Retinal pigment epithelial cell (primary cell): ENCODE measurements around the gene DISP3.

Experiments
- DNase-seq: peaks from one replicate; pipeline ENCODE4 v3.0.0-alpha.2; 2010; ENCODE audit warnings: low read depth
- H3K4me3 ChIP-seq: 2 replicates; pipeline ENCODE4 v1.5.1; 2011; ENCODE audit warnings: mild to moderate bottlenecking, low read length, control low read depth, moderate library complexity
- TF ChIP-seq, protein P1 (sequence below): conservative IDR thresholded peaks from 2 replicates; pipeline ENCODE4 v1.5.1; 2011; ENCODE audit warnings: low read depth, low read length, control low read depth, inconsistent platforms

DISP3 gene, protein sequence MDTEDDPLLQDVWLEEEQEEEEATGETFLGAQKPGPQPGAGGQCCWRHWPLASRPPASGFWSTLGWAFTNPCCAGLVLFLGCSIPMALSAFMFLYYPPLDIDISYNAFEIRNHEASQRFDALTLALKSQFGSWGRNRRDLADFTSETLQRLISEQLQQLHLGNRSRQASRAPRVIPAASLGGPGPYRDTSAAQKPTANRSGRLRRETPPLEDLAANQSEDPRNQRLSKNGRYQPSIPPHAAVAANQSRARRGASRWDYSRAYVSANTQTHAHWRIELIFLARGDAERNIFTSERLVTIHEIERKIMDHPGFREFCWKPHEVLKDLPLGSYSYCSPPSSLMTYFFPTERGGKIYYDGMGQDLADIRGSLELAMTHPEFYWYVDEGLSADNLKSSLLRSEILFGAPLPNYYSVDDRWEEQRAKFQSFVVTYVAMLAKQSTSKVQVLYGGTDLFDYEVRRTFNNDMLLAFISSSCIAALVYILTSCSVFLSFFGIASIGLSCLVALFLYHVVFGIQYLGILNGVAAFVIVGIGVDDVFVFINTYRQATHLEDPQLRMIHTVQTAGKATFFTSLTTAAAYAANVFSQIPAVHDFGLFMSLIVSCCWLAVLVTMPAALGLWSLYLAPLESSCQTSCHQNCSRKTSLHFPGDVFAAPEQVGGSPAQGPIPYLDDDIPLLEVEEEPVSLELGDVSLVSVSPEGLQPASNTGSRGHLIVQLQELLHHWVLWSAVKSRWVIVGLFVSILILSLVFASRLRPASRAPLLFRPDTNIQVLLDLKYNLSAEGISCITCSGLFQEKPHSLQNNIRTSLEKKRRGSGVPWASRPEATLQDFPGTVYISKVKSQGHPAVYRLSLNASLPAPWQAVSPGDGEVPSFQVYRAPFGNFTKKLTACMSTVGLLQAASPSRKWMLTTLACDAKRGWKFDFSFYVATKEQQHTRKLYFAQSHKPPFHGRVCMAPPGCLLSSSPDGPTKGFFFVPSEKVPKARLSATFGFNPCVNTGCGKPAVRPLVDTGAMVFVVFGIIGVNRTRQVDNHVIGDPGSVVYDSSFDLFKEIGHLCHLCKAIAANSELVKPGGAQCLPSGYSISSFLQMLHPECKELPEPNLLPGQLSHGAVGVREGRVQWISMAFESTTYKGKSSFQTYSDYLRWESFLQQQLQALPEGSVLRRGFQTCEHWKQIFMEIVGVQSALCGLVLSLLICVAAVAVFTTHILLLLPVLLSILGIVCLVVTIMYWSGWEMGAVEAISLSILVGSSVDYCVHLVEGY (N-terminal part only)

DNA sequence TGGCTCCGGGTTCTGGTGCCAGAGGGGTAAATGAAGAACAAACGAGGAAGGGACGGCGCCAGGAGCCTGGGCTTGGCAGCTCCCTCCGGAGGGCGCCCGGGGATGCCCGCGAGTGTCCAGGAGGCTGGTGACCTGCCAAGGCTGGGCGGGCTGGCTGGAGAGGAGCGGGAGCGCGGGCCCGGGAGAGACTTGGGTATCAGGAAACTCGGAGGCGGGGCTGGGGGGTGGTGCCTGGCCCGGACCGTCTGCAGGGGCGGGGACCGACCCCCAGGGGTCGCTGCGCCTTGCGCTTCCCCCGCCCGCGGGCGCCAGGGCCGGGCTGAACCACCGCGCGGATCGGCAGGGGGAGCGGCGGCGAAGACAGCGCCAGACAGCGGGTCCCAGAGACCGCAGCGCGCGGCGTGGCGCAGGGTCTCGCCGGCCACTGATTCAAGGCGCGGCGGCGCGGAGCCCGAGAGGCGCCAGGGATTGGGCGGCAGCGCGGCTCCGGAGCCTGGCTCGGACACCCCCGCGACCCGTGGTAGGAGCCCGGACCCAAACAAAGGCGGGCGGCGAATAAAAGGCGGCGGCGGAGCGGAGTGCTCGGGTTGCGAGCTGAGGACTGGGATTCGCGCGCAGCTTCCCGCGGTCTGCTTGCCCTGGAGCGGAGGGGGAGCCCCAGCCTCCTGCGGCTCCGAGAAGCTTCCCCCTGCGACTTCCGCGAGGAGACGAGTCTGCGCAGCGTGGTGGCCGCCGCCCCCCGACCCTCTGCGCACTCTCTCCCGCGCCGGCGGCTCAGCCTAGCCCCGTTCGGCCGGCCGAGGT, at the start of gene DISP3:
Gene DISP3, plus strand, starts transcription at position 585 of the 804 bp plus-strand sequence. CDS start 21,838 bp downstream, outside the sequence.
- TF ChIP-seq, protein P1, sequence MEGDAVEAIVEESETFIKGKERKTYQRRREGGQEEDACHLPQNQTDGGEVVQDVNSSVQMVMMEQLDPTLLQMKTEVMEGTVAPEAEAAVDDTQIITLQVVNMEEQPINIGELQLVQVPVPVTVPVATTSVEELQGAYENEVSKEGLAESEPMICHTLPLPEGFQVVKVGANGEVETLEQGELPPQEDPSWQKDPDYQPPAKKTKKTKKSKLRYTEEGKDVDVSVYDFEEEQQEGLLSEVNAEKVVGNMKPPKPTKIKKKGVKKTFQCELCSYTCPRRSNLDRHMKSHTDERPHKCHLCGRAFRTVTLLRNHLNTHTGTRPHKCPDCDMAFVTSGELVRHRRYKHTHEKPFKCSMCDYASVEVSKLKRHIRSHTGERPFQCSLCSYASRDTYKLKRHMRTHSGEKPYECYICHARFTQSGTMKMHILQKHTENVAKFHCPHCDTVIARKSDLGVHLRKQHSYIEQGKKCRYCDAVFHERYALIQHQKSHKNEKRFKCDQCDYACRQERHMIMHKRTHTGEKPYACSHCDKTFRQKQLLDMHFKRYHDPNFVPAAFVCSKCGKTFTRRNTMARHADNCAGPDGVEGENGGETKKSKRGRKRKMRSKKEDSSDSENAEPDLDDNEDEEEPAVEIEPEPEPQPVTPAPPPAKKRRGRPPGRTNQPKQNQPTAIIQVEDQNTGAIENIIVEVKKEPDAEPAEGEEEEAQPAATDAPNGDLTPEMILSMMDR, result peak; percentile 65
- peak; percentile 4 for DNase-seq
- H3K4me3 ChIP-seq, result peak within 1 kb of the TSS; percentile 51

DNA sequence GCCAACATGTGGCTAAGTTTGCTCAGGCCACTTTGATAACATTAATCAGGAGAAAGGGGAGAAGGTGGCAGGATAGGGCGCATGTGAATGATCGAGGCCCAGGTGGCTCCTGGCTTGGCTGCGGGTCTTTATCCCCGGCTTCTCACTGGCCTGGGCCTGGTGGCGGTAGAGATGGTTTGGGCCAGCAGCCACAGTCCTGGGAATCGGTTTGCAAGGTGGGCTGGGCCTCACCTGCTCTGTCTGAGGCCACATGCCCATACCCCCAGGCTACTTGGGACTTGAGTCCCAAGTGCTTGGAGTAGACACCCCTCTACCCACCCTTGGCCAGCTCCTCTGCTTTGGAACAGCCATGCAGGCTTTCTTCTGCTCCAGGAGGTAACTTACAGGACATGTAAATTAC, 49.7 kb upstream of the DISP3 start:
- DNase-seq, result no peak
- TF ChIP-seq, protein P1, result no peak
- no peak overlapping the region for H3K4me3 ChIP-seq

DNA sequence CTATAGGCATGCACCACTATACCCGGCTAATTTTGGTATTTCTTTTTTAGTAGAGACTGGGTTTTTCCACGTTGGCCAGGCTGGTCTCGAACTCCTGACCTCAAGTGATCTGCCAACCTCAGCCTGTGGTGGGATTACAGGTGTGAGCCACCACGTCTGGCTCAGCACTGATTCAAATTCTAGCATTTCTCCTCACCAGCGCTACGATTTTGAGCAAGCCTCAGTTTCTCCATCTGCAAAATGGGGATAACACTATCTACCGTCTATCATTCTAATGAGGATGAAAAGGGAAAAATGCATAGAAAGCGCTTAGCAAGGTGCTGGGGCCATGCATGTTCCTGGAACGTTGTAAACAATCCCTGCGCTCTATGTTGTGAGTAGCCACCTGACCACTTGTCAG, 49.0 kb upstream of the DISP3 start:
- no peak overlapping the region for H3K4me3 ChIP-seq
- no peak for DNase-seq
- TF ChIP-seq, protein P1, result no peak

DNA sequence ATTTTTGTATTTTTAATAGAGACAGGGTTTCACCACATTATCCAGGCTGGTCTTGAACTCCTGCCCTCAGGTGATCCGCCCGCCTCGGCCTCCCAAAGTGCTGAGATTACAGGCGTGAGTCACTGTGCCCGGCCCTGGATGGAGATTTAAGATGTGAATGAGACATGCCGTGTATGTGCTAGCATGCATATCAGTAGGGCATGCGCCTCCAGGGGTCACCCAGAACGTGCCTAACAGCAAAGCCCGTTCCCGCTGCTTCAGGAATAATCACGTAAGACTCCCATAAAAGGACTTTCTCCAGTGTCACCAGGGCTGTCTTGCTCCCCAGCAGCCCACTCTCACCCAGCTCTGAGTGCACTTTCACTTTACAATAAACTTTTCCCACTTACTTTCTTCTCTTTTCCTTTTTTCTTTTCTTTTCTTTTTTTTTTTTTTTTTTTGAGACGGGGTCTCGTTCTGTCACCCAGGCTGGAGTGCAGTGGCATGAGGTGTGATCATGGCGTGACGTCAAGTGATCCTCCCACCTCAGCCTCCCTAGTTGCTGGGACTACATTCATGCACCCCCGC, 46.9 kb upstream of the DISP3 start:
- TF ChIP-seq, protein P1, result no peak
- no peak for DNase-seq
- H3K4me3 ChIP-seq, result no peak overlapping the region

DNA sequence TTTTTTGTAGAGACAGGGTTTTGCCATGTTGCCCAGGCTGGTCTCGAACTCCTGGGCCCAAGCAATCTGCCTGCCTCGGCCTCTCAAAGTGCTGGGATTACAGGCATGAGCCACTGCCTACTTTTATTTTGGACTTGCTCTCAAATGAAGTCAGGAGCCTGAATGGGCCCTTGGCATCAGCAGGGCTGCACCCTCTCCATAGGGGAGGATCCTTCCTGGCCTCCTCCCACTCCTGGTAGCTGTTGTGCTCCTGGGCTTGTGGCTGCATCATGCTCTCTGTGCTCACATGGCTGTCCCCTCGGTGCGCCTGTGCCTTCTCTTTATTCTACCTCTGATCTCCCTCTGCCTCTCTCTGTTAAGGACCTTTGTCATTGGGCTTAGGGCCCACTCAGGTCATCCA, 46.4 kb upstream of the DISP3 start:
- DNase-seq, result no peak
- H3K4me3 ChIP-seq, result no peak overlapping the region
- TF ChIP-seq, protein P1, result no peak

DNA sequence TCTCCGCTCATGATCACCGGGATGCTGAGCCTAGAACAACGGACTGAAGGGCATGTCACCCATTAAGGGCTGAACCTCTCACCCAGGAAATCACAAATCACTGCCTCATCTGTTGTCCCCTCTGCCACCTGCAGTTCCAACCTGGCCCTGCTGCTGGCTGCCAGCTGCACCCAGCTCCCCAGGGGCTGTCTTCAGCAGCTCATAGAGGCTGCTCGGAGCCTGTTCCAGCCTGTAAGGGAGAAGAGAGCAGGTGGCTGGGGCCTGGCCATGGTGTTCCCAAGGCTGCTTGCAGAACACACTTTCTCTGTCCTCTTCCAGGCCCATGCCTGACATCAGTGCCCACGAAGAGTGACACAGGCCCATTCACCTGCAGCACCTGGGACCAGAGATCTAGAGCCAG, 44.5 kb upstream of the DISP3 start:
- TF ChIP-seq, protein P1, result no peak
- no peak for DNase-seq
- no peak overlapping the region for H3K4me3 ChIP-seq
